ENCODE results near the gene USP36. TPM values are rescaled to one million over a fixed set of nuclear protein-coding genes. Genes with fewer than 3 reads are reported as not detected.
"Not testable (repeated sequence)": the region's sequence is repeated elsewhere in the genome, so short reads cannot be mapped to it uniquely, and the experiment has no call there.

The USP36 gene
- total RNA-seq, 4 donors from 2014 or later: 36.7 to 63.6 (median 45.2) TPM

DNA sequence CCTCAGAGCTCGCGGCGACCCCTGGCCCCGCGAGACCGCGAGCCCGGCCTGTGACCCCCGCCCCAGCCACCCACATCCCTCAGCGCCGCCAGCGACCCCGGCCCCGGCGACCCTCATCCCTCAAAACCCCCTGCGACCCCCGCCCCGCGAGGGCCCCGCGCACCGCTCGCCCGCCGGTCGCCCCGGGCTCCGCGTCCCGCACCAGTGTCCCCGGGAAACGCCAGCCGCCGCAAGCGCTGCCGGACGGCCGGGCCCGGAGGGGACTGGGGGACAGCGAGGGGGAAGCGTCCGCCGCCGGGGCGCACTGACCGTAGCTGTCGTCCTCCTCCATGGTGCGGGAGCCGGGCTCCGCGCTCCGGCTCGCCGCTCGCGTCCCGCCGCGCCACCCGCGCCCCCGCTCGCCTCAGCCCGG is 58.7 kb downstream of the USP36 start, which contains the start of gene CYTH1:
Gene CYTH1 (minus strand): TSS at position 381 of the 412 bp plus-strand sequence. CDS start 50 bp downstream, at position 331.
- no peak for DNase-seq (ENCODE audit: low spot score in 2 of 2)
- peak within 1 kb of the TSS; percentile 94 for H3K4me3 ChIP-seq (ENCODE audit: low read depth, poor library complexity, severe bottlenecking)
- intact Hi-C loops (cut with DNase I; ENCODE audit: low total_unique reads): no loop called here
- WGBS, 2 donors: 1% methylated on average over 12 to 34 of the region's 64 CpGs
- TF ChIP-seq POLR2A (IDR thresholded peaks at IDR 0.05): peak in 1 of 2 donors; percentile 41
- TF ChIP-seq, protein P1, sequence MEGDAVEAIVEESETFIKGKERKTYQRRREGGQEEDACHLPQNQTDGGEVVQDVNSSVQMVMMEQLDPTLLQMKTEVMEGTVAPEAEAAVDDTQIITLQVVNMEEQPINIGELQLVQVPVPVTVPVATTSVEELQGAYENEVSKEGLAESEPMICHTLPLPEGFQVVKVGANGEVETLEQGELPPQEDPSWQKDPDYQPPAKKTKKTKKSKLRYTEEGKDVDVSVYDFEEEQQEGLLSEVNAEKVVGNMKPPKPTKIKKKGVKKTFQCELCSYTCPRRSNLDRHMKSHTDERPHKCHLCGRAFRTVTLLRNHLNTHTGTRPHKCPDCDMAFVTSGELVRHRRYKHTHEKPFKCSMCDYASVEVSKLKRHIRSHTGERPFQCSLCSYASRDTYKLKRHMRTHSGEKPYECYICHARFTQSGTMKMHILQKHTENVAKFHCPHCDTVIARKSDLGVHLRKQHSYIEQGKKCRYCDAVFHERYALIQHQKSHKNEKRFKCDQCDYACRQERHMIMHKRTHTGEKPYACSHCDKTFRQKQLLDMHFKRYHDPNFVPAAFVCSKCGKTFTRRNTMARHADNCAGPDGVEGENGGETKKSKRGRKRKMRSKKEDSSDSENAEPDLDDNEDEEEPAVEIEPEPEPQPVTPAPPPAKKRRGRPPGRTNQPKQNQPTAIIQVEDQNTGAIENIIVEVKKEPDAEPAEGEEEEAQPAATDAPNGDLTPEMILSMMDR (IDR thresholded peaks at IDR 0.05): no peak

DNA sequence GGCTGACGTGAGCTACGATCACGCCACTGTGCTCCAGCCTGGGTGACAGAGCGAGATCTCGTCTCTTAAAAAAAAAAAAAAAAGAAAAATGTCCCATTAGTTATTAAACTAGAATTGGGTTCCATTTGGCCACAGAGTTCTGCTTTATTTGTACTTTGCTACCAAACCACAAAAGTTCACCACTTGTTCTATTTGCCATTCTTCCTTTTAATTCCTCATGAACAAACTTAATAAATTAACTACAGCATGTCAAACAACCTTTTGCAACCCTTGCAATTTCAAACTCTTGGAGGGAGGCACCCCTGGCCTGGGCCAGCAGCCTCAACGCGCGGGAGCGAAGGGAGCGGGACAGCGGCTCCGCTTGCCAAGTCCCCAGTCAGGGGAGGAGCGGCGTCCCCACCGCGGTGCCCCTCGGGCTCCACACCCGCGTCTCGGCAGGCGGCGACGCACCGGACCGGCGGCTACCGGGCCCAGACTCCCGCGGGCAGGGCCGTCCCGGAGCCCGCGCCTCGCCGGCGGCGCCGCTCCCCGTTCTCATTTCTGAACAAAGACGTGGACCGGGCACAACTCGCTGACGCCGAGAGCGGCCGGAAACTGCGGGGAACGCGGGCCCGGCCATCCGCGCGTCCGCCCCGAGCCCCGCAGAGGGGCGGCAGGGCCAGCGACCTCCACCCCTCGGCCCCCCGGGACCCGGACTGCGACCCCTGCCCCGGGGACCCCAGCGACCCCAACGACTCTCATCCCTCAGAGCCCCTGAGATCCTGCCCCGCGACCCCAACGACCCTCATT is 59.3 kb downstream of the USP36 start:
- TF ChIP-seq, protein P1 (IDR thresholded peaks at IDR 0.05): no peak
- no peak for TF ChIP-seq POLR2A (IDR thresholded peaks at IDR 0.05)
- peak overlapping the region; percentile 94 for H3K4me3 ChIP-seq (ENCODE audit: low read depth, poor library complexity, severe bottlenecking)
- WGBS, 2 donors: 3 to 6% methylated on average over 29 to 30 of the region's 68 CpGs
- DNase-seq (ENCODE audit: low spot score in 2 of 2): peak in 1 of 2 donors; percentile 93
- intact Hi-C loops (cut with DNase I; ENCODE audit: low total_unique reads): no loop called here

GRCh38 chr17:78780335-78780734 is 60.3 kb downstream of the USP36 start:
- no peak for TF ChIP-seq POLR2A (IDR thresholded peaks at IDR 0.05)
- TF ChIP-seq, protein P1 (IDR thresholded peaks at IDR 0.05): no peak
- intact Hi-C loops (cut with DNase I; ENCODE audit: low total_unique reads): no loop called here
- no peak overlapping the region for H3K4me3 ChIP-seq (ENCODE audit: low read depth, poor library complexity, severe bottlenecking)
- WGBS, 2 donors: 52 to 60% methylated on average over 6 of the region's 6 CpGs
- no peak for DNase-seq (ENCODE audit: low spot score in 2 of 2)

GRCh38 chr17:78779850-78780249 is 60.8 kb downstream of the USP36 start:
- TF ChIP-seq POLR2A (IDR thresholded peaks at IDR 0.05): no peak
- TF ChIP-seq, protein P1 (IDR thresholded peaks at IDR 0.05): no peak
- no peak overlapping the region for H3K4me3 ChIP-seq (ENCODE audit: low read depth, poor library complexity, severe bottlenecking)
- intact Hi-C loops (cut with DNase I; ENCODE audit: low total_unique reads): no loop called here
- DNase-seq (ENCODE audit: low spot score in 2 of 2): no peak
- 27 to 39% methylated on average over 3 of the region's 3 CpGs for WGBS, 2 donors

GRCh38 chr17:78779286-78779651 is 61.3 kb downstream of the USP36 start:
- not testable (repeated sequence) for H3K4me3 ChIP-seq (ENCODE audit: low read depth, poor library complexity, severe bottlenecking)
- 83 to 91% methylated on average over 5 of the region's 5 CpGs for WGBS, 2 donors

DNA sequence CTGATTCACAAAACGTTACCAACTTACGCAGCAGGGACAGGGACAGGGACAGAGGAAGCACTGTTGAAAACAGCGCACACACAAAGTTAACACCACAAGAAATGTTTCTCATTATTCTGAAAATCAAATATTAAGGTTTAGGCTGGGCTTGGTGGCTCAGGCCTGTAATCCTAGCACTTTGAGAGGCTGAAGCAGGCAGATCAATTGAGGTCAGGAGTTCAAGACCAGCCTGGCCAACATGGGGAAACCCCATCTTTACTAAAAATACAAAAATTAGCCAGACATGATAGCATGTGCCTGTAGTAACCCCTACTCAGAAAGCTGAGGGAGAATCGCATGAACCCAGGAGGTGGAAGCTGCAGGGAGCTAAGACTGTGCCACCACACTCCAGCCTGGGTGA is 62.7 kb downstream of the USP36 start:
- no peak overlapping the region for H3K4me3 ChIP-seq (ENCODE audit: low read depth, poor library complexity, severe bottlenecking)
- no peak for TF ChIP-seq POLR2A (IDR thresholded peaks at IDR 0.05)
- TF ChIP-seq, protein P1 (IDR thresholded peaks at IDR 0.05): no peak
- no peak for DNase-seq (ENCODE audit: low spot score in 2 of 2)
- WGBS, 2 donors: 90 to 94% methylated on average over 4 of the region's 4 CpGs
- intact Hi-C loops (cut with DNase I; ENCODE audit: low total_unique reads): no loop called here

More at GRCh38 chr17:78779286-78779651, 61.3 kb downstream of the USP36 start:
- intact Hi-C loops (cut with DNase I; ENCODE audit: low total_unique reads); DNase-seq (ENCODE audit: low spot score in 2 of 2): not testable (repeated sequence)

Data from lower leg skin (tissue), 4 donors.